HepG2 (cell line): Measurements from ENCODE around the gene CSTPP1. TPM values are rescaled to one million over a fixed set of nuclear protein-coding genes. Genes with fewer than 3 reads are reported as not detected.

Experiments
- ATAC-seq: fragments of 200-7000 bp; cut with Tn5 transposase; 3 replicates; pipeline ENCODE4 v1.9.1; 2020; ENCODE audit warnings: mild to moderate bottlenecking, moderate library complexity
- BruUV-seq: library from RNA; stranded (reverse); fragments of 400-500 nt; replicated peaks from 2 replicates; lab custom pipeline; 2021; lab: Mats Ljungman, UMichigan
- CTCF ChIA-PET: fragments of 300-600 bp; formaldehyde crosslinking; extraction: SDS; loops from one replicate; lab custom pipeline; 2021; ENCODE audit warnings: low total read pairs, inconsistent platforms, low intra/inter-chr PET ratio; lab: Yijun Ruan, JAX
- POLR2A ChIA-PET: fragments of 350-600 bp; sonication (Branson Sonifier 250); formaldehyde crosslinking; loops from one replicate; lab custom pipeline; 2020; ENCODE audit warnings: antibody characterized with exemption, inconsistent platforms; lab: Yijun Ruan, JAX
- DNase-seq: peaks from one replicate; pipeline ENCODE4 v3.0.0-alpha.2; 2015; ENCODE audit warnings: low spot score
- FAIRE-seq: peaks from 3 replicates; lab custom pipeline; 2011; peaks lifted over from hg19 to GRCh38; lab: Jason Lieb, UNC
- H2AFZ ChIP-seq: one replicate; pipeline ENCODE4 v1.6.1; 2011; ENCODE audit warnings: low read length, inconsistent platforms
- H3K27ac ChIP-seq: fragments of 300-600 bp; 3 replicates; pipeline ENCODE4 v1.8.0; 2011; ENCODE audit warnings: mixed run types, mild to moderate bottlenecking, mixed read lengths, low read length, inconsistent platforms; ENCODE audit not compliant: insufficient read depth; ENCODE audit errors: extremely low read length
- H3K27me3 ChIP-seq, 2 experiments: fragments of 200-600 bp in 1 of 2; 2 replicates in 1 of 2; 3 replicates in 1 of 2; pipeline versions ENCODE4 v1.6.0 to v1.8.0; 2011; ENCODE audit warnings: low read length in 2 of 2, mild to moderate bottlenecking in 2 of 2, moderate library complexity in 2 of 2, inconsistent platforms in 1 of 2; ENCODE audit not compliant: insufficient read depth in 2 of 2, control insufficient read depth in 1 of 2
- H3K36me3 ChIP-seq, 2 experiments: fragments of 200-600 bp in 1 of 2; replicated peaks in 1 of 2; 2 replicates in 1 of 2; 3 replicates in 1 of 2; pipeline versions ENCODE4 v1.5.1 to v1.8.0; 2011; ENCODE audit warnings: low read length in 2 of 2, inconsistent platforms in 1 of 2; ENCODE audit not compliant: insufficient read depth in 2 of 2, control insufficient read depth in 1 of 2
- H3K4me1 ChIP-seq: 2 replicates; pipeline ENCODE4 v1.5.1; 2012; ENCODE audit warnings: low read length, inconsistent platforms; ENCODE audit not compliant: insufficient read depth
- H3K4me2 ChIP-seq: 2 replicates; pipeline ENCODE4 v1.6.0; 2011; ENCODE audit warnings: low read depth, low read length, inconsistent platforms
- H3K4me3 ChIP-seq, 3 experiments: fragments of 200-600 bp in 1 of 3; sonication (generic), shearing (Covaris generic) in 1 of 3; replicated peaks in 1 of 3; 2 replicates each; pipeline ENCODE4 v1.5.1; 2011 to 2016; ENCODE audit warnings: low read length in 3 of 3, inconsistent platforms in 2 of 3, low read depth in 2 of 3, mild to moderate bottlenecking in 2 of 3, control low read depth in 1 of 3, mixed read lengths in 1 of 3; ENCODE audit not compliant: insufficient read depth in 1 of 3
- H3K79me2 ChIP-seq: one replicate; pipeline ENCODE4 v1.6.1; 2011; ENCODE audit warnings: low read length, inconsistent platforms; ENCODE audit not compliant: insufficient read depth
- H3K9ac ChIP-seq: 2 replicates; pipeline ENCODE4 v1.6.0; 2011; ENCODE audit warnings: mild to moderate bottlenecking, low read depth, low read length, inconsistent platforms; ENCODE audit not compliant: insufficient read depth
- H3K9me3 ChIP-seq: 2 replicates; pipeline ENCODE4 v1.5.1; 2012; ENCODE audit warnings: mild to moderate bottlenecking, low read length
- H4K20me1 ChIP-seq: 2 replicates; pipeline ENCODE4 v1.6.0; 2011; ENCODE audit warnings: inconsistent platforms, mild to moderate bottlenecking, low read length, moderate library complexity; ENCODE audit not compliant: insufficient read depth
- KDM2A ChIP-seq: sonication (generic); formaldehyde crosslinking; IDR thresholded peaks from 2 replicates; pipeline ENCODE4 v1.4.0; 2020; ENCODE audit warnings: low read depth, missing genetic modification reagents, borderline replicate concordance
- KLF15 ChIP-seq: sonication (generic); formaldehyde crosslinking; IDR thresholded peaks from 2 replicates; pipeline ENCODE4 v1.8.1; 2023; ENCODE audit warnings: borderline replicate concordance, mild to moderate bottlenecking, inconsistent platforms, missing genetic modification reagents, mixed read lengths
- PAWR ChIP-seq: sonication (generic); formaldehyde crosslinking; IDR thresholded peaks from 2 replicates; pipeline ENCODE4 v1.4.0; 2020; ENCODE audit warnings: missing genetic modification reagents, mild to moderate bottlenecking, borderline replicate concordance
- PTBP1 ChIP-seq: fragments of 200-400 bp; formaldehyde crosslinking; IDR thresholded peaks from 2 replicates; pipeline ENCODE4 v1.6.1; 2018; ENCODE audit warnings: low read length, low read depth; ENCODE audit not compliant: poor library complexity, severe bottlenecking
- SMAD9 ChIP-seq: sonication (generic); formaldehyde crosslinking; IDR thresholded peaks from 2 replicates; pipeline ENCODE4 v1.5.1; 2020; ENCODE audit warnings: mild to moderate bottlenecking, missing genetic modification reagents
- ZNF598 ChIP-seq: sonication (generic); formaldehyde crosslinking; IDR thresholded peaks from 2 replicates; pipeline ENCODE4 v1.5.1; 2020; ENCODE audit warnings: mild to moderate bottlenecking, missing genetic modification reagents, borderline replicate concordance
- ZNF616 ChIP-seq: sonication (generic); formaldehyde crosslinking; IDR thresholded peaks from 2 replicates; pipeline ENCODE4 v1.5.0; 2020; ENCODE audit warnings: low read depth, mild to moderate bottlenecking, missing genetic modification reagents
- ZNF737 ChIP-seq: sonication (generic); formaldehyde crosslinking; IDR thresholded peaks from 2 replicates; pipeline ENCODE4 v1.5.0; 2020; ENCODE audit warnings: missing genetic modification reagents, mild to moderate bottlenecking, borderline replicate concordance
- ZNF772 ChIP-seq: sonication (generic); formaldehyde crosslinking; IDR thresholded peaks from 2 replicates; pipeline ENCODE4 v1.5.0; 2020; ENCODE audit warnings: mild to moderate bottlenecking, missing genetic modification reagents
- ZSCAN29 ChIP-seq: sonication (generic); formaldehyde crosslinking; conservative IDR thresholded peaks from 2 replicates; pipeline ENCODE4 v1.4.0; 2020; ENCODE audit warnings: mild to moderate bottlenecking, missing genetic modification reagents
- WGBS: methylation state at CpG from one replicate; pipeline ENCODE4 v1.1.6; 2017; ENCODE audit warnings: low lambda C conversion rate; 5-methylcytosine and 5-hydroxymethylcytosine counted together
- in situ Hi-C: cut with HindIII; loops from 2 replicates; pipeline ENCODE4 v1.10.0; 2017; ENCODE audit warnings: low pct_unique_long_range_greater_than_20kb; ENCODE audit not compliant: extremely low pct_ligation_motif_present
- intact Hi-C: fragments of 100-400 bp; cut with micrococcal nuclease; formaldehyde crosslinking; loops from one replicate; pipeline ENCODE4 v1.10.0; 2022; ENCODE audit not compliant: unreplicated experiment
- polyA plus RNA-seq, 8 experiments: library from polyadenylated mRNA; depleted of rRNA in 3 of 8; stranded (reverse) in 7 of 8; unstranded in 1 of 8; fragments of >200 nt; fragmentation: Illumina TruSeq in 4 of 8; extraction: Trizol in 4 of 8; gene quantifications; 2 replicates each; pipeline versions ENCODE4 v1.2.1 to v1.2.3, GENCODE V29; 2011 to 2016; ENCODE audit warnings: low read depth in 4 of 8, missing spikeins in 1 of 8, mixed read lengths in 1 of 8; ENCODE audit not compliant: insufficient read depth in 1 of 8
- total RNA-seq, 5 experiments: library from RNA; depleted of rRNA; stranded (reverse); fragments of >200 nt; fragmentation: Illumina TruSeq; extraction: Trizol; gene quantifications; 2 replicates each; pipeline ENCODE4 v1.2.3, GENCODE V29; 2016; ENCODE audit warnings: low read depth in 1 of 5
- TF ChIP-seq, protein P1 (sequence below): sonication (generic); formaldehyde crosslinking; IDR thresholded peaks from 2 replicates; pipeline ENCODE4 v1.8.1; 2023; ENCODE audit warnings: mild to moderate bottlenecking, missing genetic modification reagents
- TF ChIP-seq, protein P2 (sequence below): IDR thresholded peaks from 2 replicates; pipeline ENCODE4 v1.6.1; 2016; ENCODE audit warnings: mild to moderate bottlenecking, missing biosample characterization, missing genetic modification reagents
- TF ChIP-seq, protein P3 (sequence below): sonication (generic); formaldehyde crosslinking; IDR thresholded peaks from 2 replicates; pipeline ENCODE4 v1.4.0; 2020; ENCODE audit warnings: mild to moderate bottlenecking, missing genetic modification reagents
- TF ChIP-seq, protein P4 (sequence below): sonication (generic); formaldehyde crosslinking; IDR thresholded peaks from 2 replicates; pipeline ENCODE4 v1.5.0; 2020; ENCODE audit warnings: mild to moderate bottlenecking, missing genetic modification reagents, borderline replicate concordance
- TF ChIP-seq, protein P5 (sequence below): sonication (generic); formaldehyde crosslinking; IDR thresholded peaks from 2 replicates; pipeline ENCODE4 v1.4.0; 2020; ENCODE audit warnings: missing genetic modification reagents, low read depth, mild to moderate bottlenecking, borderline replicate concordance

The CSTPP1 gene
- total and polyA plus RNA-seq, 2 of the 13 experiments (the other 11 are each of a cell fraction or from before 2014, with no cell fraction given), result 12.3 to 14.6 TPM

DNA sequence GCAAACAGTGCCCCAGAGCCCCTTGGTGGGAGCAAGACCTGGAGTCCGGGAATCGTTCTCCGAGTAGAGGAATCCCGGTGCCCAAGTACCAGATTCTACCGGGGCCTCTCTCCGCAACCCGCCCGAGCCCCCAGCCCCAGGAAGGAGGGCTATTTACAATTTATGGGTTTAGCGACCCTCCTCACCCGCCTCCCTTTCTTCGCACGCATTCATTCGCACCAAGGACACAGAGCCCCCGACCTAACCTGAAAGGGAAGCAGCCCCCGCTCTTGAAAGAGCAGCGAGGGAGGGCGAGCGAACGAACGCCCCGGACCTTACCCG, 18.8 kb upstream of the CSTPP1 start (continued):
- TF ChIP-seq ZNF737 (CRISPR knock-in tag) (no peak), PTBP1 (peak; percentile 19)

DNA sequence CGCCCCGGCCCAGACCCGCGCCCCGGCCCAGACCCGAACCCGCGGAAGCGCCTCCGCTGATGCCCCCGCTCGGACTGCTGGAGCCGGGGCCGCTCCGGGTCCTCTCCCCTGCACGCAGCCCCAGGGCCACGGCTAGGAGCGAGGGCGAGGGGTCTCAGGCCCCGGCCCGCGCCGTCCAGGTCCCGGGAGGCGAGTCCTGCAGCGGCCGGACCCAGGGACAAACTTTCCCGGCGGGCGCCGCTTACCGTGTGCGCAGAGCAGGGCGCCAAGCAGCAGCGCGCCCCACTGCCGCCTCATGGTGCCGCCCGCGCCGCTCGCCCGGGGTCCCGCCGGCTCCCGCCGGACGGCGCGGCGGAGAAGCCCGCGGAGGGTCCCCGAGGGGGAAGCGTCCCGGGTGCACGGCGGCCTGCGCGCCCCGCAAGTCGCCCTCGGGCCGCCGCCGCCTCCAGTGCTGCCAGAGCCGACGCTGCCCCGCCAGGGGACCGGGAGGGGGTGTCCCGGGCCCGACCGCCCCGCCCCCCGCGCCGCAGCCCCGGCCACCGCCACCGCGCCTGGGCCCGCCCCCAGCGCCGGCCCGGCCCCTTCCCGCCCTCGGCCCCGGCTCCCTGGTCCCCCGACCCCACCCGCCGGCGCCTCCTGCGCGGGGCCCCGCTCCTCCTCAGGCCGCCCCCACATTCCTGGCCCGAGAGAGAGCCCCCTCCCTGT, 18.3 kb upstream of the CSTPP1 start, which contains the start of gene LRP4:
Gene LRP4 (minus strand): TSS at position 468 of the 705 bp plus-strand sequence. CDS start 171 bp downstream, at position 297.
- Histone ChIP-seq H3K9me3 (no peaks in the 10 kb centered on the region), H3K4me3 (peak within 1 kb of the TSS; percentile 68 to 91 (median 75)), H2AFZ (no peak within 1 kb of the TSS), H3K27me3 (peaks cover 2 to 7% of the 10 kb centered on the region in 2 experiments; a peak in 1 of 5 replicates), H3K36me3 (no peaks in the 10 kb centered on the region), H4K20me1 (no peaks in the 10 kb centered on the region), H3K9ac (peak within 1 kb of the TSS; percentile 74), H3K4me2 (peak within 1 kb of the TSS; percentile 99), H3K4me1 (peaks cover 35% of the 10 kb centered on the region), H3K27ac (peak within 1 kb of the TSS; percentile 71), H3K79me2 (peaks cover 15% of the 10 kb centered on the region)
- peak; percentile 73 for ATAC-seq
- no TSS peak for BruUV-seq
- intact Hi-C loops (no loop called here), in situ Hi-C loops (loop anchor here (5.0 kb wide), 1 partner anchor 234 kb away; no protein-coding TSS in a partner anchor)
- no peak for FAIRE-seq
- POLR2A ChIA-PET, result no interaction called here
- CTCF ChIA-PET, result no interaction called here
- no peak for DNase-seq
- 10% methylated on average over 4 of the region's 97 CpGs for WGBS
- TF ChIP-seq ZSCAN29 (CRISPR knock-in tag) (no peak), ZNF616 (CRISPR knock-in tag) (no peak), ZNF772 (CRISPR knock-in tag) (no peak), KLF15 (CRISPR knock-in tag) (no peak), ZNF598 (CRISPR knock-in tag) (no peak), KDM2A (CRISPR knock-in tag) (no peak), SMAD9 (CRISPR knock-in tag) (no peak), PAWR (CRISPR knock-in tag) (no peak)
- TF ChIP-seq, protein P1, sequence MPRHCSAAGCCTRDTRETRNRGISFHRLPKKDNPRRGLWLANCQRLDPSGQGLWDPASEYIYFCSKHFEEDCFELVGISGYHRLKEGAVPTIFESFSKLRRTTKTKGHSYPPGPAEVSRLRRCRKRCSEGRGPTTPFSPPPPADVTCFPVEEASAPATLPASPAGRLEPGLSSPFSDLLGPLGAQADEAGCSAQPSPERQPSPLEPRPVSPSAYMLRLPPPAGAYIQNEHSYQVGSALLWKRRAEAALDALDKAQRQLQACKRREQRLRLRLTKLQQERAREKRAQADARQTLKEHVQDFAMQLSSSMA, result no peak
- TF ChIP-seq, protein P2, sequence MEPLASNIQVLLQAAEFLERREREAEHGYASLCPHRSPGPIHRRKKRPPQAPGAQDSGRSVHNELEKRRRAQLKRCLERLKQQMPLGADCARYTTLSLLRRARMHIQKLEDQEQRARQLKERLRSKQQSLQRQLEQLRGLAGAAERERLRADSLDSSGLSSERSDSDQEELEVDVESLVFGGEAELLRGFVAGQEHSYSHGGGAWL (CRISPR knock-in tag), result peak; percentile 19; the same call in 1 of the 2 replicates
- TF ChIP-seq, protein P3, sequence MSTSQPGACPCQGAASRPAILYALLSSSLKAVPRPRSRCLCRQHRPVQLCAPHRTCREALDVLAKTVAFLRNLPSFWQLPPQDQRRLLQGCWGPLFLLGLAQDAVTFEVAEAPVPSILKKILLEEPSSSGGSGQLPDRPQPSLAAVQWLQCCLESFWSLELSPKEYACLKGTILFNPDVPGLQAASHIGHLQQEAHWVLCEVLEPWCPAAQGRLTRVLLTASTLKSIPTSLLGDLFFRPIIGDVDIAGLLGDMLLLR, result no peak
- TF ChIP-seq, protein P4, sequence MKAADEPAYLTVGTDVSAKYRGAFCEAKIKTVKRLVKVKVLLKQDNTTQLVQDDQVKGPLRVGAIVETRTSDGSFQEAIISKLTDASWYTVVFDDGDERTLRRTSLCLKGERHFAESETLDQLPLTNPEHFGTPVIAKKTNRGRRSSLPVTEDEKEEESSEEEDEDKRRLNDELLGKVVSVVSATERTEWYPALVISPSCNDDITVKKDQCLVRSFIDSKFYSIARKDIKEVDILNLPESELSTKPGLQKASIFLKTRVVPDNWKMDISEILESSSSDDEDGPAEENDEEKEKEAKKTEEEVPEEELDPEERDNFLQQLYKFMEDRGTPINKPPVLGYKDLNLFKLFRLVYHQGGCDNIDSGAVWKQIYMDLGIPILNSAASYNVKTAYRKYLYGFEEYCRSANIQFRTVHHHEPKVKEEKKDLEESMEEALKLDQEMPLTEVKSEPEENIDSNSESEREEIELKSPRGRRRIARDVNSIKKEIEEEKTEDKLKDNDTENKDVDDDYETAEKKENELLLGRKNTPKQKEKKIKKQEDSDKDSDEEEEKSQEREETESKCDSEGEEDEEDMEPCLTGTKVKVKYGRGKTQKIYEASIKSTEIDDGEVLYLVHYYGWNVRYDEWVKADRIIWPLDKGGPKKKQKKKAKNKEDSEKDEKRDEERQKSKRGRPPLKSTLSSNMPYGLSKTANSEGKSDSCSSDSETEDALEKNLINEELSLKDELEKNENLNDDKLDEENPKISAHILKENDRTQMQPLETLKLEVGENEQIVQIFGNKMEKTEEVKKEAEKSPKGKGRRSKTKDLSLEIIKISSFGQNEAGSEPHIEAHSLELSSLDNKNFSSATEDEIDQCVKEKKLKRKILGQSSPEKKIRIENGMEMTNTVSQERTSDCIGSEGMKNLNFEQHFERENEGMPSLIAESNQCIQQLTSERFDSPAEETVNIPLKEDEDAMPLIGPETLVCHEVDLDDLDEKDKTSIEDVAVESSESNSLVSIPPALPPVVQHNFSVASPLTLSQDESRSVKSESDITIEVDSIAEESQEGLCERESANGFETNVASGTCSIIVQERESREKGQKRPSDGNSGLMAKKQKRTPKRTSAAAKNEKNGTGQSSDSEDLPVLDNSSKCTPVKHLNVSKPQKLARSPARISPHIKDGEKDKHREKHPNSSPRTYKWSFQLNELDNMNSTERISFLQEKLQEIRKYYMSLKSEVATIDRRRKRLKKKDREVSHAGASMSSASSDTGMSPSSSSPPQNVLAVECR (CRISPR knock-in tag), result peak; percentile 60; the same call in 1 of the 2 replicates
- TF ChIP-seq, protein P5, sequence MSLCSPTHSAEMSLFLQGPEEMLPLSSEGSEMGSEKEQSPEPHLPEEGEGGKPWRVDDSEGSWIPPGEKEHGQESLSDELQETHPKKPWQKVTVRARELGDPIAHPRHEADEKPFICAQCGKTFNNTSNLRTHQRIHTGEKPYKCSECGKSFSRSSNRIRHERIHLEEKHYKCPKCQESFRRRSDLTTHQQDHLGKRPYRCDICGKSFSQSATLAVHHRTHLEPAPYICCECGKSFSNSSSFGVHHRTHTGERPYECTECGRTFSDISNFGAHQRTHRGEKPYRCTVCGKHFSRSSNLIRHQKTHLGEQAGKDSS (CRISPR knock-in tag), result no peak
